Keratinocyte (primary cell): ENCODE data around the gene RIN3. TPM values are rescaled to one million over a fixed set of nuclear protein-coding genes. Genes with fewer than 3 reads are reported as not detected.

Experiments used
- DNase-seq: peaks from one replicate; pipeline ENCODE4 v3.0.0-alpha.2; 2011; ENCODE audit warnings: low read depth, missing footprints, low spot score
- FAIRE-seq: peaks from 2 replicates; lab custom pipeline; 2011; peaks lifted over from hg19 to GRCh38; lab: Jason Lieb, UNC
- H2AFZ ChIP-seq: 2 replicates; pipeline ENCODE4 v1.6.0; 2012; ENCODE audit warnings: low read length, control low read depth, inconsistent platforms; ENCODE audit not compliant: control insufficient read depth
- H3K27ac ChIP-seq: 2 replicates; pipeline ENCODE4 v1.5.1; 2011; ENCODE audit warnings: low read length; ENCODE audit not compliant: control insufficient read depth, insufficient read depth
- H3K27me3 ChIP-seq: 3 replicates; pipeline ENCODE4 v1.6.0; 2011; ENCODE audit warnings: low read length; ENCODE audit not compliant: control insufficient read depth, insufficient read depth; ENCODE audit errors: extremely low read depth
- H3K36me3 ChIP-seq, 2 experiments: 2 replicates in 1 of 2; 3 replicates in 1 of 2; pipeline ENCODE4 v1.5.1; 2011; ENCODE audit warnings: low read length in 2 of 2, mild to moderate bottlenecking in 1 of 2; ENCODE audit not compliant: control insufficient read depth in 2 of 2, insufficient read depth in 2 of 2; ENCODE audit errors: extremely low read depth in 1 of 2
- H3K4me1 ChIP-seq: 3 replicates; pipeline ENCODE4 v1.5.1; 2011; ENCODE audit warnings: low read length; ENCODE audit not compliant: control insufficient read depth, insufficient read depth; ENCODE audit errors: extremely low read depth
- H3K4me2 ChIP-seq: 3 replicates; pipeline ENCODE4 v1.6.0; 2011; ENCODE audit warnings: low read depth, low read length; ENCODE audit not compliant: control insufficient read depth, insufficient read depth; ENCODE audit errors: extremely low read depth
- H3K4me3 ChIP-seq, 3 experiments: fragments of 200-600 bp in 1 of 3; sonication (generic) in 1 of 3; 2 replicates in 2 of 3; 3 replicates in 1 of 3; pipeline ENCODE4 v1.5.1; 2011 to 2016; ENCODE audit warnings: low read length in 3 of 3, mild to moderate bottlenecking in 3 of 3, control low read depth in 2 of 3, inconsistent platforms in 1 of 3, low read depth in 1 of 3, mixed read lengths in 1 of 3, mixed run types in 1 of 3, moderate library complexity in 1 of 3; ENCODE audit not compliant: control insufficient read depth in 2 of 3, insufficient read depth in 2 of 3; ENCODE audit errors: extremely low read depth in 1 of 3
- H3K79me2 ChIP-seq: 2 replicates; pipeline ENCODE4 v1.6.0; 2012; ENCODE audit warnings: low read length; ENCODE audit not compliant: control insufficient read depth, insufficient read depth
- H3K9ac ChIP-seq: 3 replicates; pipeline ENCODE4 v1.6.0; 2011; ENCODE audit warnings: low read length; ENCODE audit not compliant: control insufficient read depth, insufficient read depth; ENCODE audit errors: extremely low read depth
- H3K9me1 ChIP-seq: 3 replicates; pipeline ENCODE4 v1.6.0; 2011; ENCODE audit warnings: low read length; ENCODE audit not compliant: control insufficient read depth, insufficient read depth; ENCODE audit errors: extremely low read depth
- H3K9me3 ChIP-seq: 2 replicates; pipeline ENCODE4 v1.5.1; 2012; ENCODE audit warnings: low read depth, low read length; ENCODE audit not compliant: control insufficient read depth
- H4K20me1 ChIP-seq: 3 replicates; pipeline ENCODE4 v1.6.0; 2011; ENCODE audit warnings: low read length; ENCODE audit not compliant: control insufficient read depth, insufficient read depth; ENCODE audit errors: extremely low read depth
- CTCF ChIP-seq, 3 experiments: IDR thresholded peaks in 1 of 3; conservative IDR thresholded peaks in 1 of 3; optimal IDR thresholded peaks in 1 of 3; 2 replicates in 2 of 3; 3 replicates in 1 of 3; pipeline versions ENCODE3 to v1.5.1; 2011; ENCODE audit warnings: low read length in 3 of 3, mild to moderate bottlenecking in 3 of 3, moderate library complexity in 2 of 3, control low read depth in 1 of 3, inconsistent platforms in 1 of 3; ENCODE audit not compliant: insufficient read depth in 2 of 3; ENCODE audit errors: extremely low read depth in 1 of 3
- EZH2 ChIP-seq: IDR thresholded peaks from one replicate; pipeline ENCODE4 v1.6.1; 2012; ENCODE audit warnings: inconsistent platforms, mild to moderate bottlenecking, low read length, moderate library complexity
- dilution Hi-C: fragments of 300-500 bp; cut with MboI; formaldehyde crosslinking; loops from one replicate; pipeline ENCODE4 v1.7.0; 2020; ENCODE audit warnings: low sequenced_read_pairs; ENCODE audit not compliant: extremely low pct_ligation_motif_present
- polyA plus RNA-seq, 5 experiments: library from polyadenylated mRNA; depleted of rRNA in 3 of 5; stranded (reverse) in 3 of 5; stranded (forward) in 1 of 5; unstranded in 1 of 5; fragments of >200 nt; gene quantifications; 1 replicate in 1 of 5; 2 replicates in 3 of 5; 3 replicates in 1 of 5; pipeline versions ENCODE4 v1.2.1 to v1.2.3, GENCODE V29; 2011 to 2012; ENCODE audit warnings: missing spikeins in 2 of 5, low read depth in 1 of 5, low replicate concordance in 1 of 5

Gene RIN3
- polyA plus RNA-seq, 1 donor (not counting 4 experiments of a cell fraction or from before 2014, with no cell fraction given) = 1.2 TPM

GRCh38 chr14:92591346-92591745 lies 77.8 kb downstream of the RIN3 start:
- H3K4me2 ChIP-seq = no peak overlapping the region
- no peaks in the 10 kb centered on the region for H3K9me3 ChIP-seq
- no peaks in the 10 kb centered on the region for H3K4me1 ChIP-seq
- FAIRE-seq = no peak
- no peak overlapping the region for H3K4me3 ChIP-seq
- no peaks in the 10 kb centered on the region for H4K20me1 ChIP-seq
- H3K9ac ChIP-seq = no peak overlapping the region
- dilution Hi-C loops = no loop called here
- no peaks in the 10 kb centered on the region for H3K27me3 ChIP-seq
- TF ChIP-seq CTCF (optimal IDR thresholded peaks at IDR 0.05 in 1 of 3, IDR thresholded peaks at IDR 0.05 in 1 of 3, conservative IDR thresholded peaks at IDR 0.05 in 1 of 3; ENCODE audit: extremely low read depth in 1 of 3, insufficient read depth in 2 of 3, low read length in 3 of 3) (no peak), EZH2 (no peak)
- H3K27ac ChIP-seq = no peak overlapping the region
- no peak for DNase-seq
- H3K79me2 ChIP-seq = no peaks in the 10 kb centered on the region
- H2AFZ ChIP-seq = no peak overlapping the region
- no peaks in the 10 kb centered on the region for H3K36me3 ChIP-seq
- no peaks in the 10 kb centered on the region for H3K9me1 ChIP-seq

DNA sequence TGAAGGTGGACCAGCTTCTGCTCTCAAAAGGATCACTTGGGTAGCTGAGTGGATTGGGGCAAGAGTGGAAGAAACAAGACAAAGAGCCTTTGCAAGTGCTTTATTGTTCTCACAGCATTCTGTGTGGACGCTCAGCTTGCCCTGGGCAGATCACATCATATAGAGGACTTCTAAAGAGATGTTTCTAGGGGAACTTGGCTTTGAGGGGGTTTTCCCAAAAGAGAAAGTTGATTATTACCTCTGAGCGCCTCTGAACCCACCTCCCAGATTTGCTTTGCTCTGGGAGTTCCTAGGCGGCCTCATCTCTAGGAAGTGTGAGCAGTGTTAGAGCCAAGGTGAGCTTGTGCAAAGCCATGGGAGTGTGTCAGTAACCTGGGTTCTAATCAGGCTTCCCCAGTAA lies 81.7 kb downstream of the RIN3 start:
- Histone ChIP-seq H3K9me1 (peaks cover 2% of the 10 kb centered on the region), H3K9me3 (no peaks in the 10 kb centered on the region), H3K9ac (no peak overlapping the region), H3K36me3 (no peaks in the 10 kb centered on the region), H3K27me3 (no peaks in the 10 kb centered on the region), H3K4me2 (no peak overlapping the region), H3K27ac (no peak overlapping the region), H3K79me2 (no peaks in the 10 kb centered on the region), H3K4me3 (no peak overlapping the region), H4K20me1 (no peaks in the 10 kb centered on the region), H2AFZ (no peak overlapping the region), H3K4me1 (peaks cover 23% of the 10 kb centered on the region)
- dilution Hi-C loops = no loop called here
- TF ChIP-seq CTCF (optimal IDR thresholded peaks at IDR 0.05 in 1 of 3, IDR thresholded peaks at IDR 0.05 in 1 of 3, conservative IDR thresholded peaks at IDR 0.05 in 1 of 3; ENCODE audit: extremely low read depth in 1 of 3, insufficient read depth in 2 of 3, low read length in 3 of 3) (no peak), EZH2 (no peak)
- DNase-seq (no peak), FAIRE-seq (no peak)
